SK-N-SH treated with all-trans-retinoic acid at 6 μM for 48 hours (cell line): ENCODE results near the gene ASB2.

Experiments used
- ATAC-seq: fragments of 200-7000 bp; cut with Tn5 transposase; 3 replicates; pipeline ENCODE4 v1.9.1; 2020; ENCODE audit warnings: mild to moderate bottlenecking, moderate library complexity
- ARNTL ChIP-seq: fragments of 450-650 bp; formaldehyde crosslinking; IDR thresholded peaks from 2 replicates; pipeline ENCODE4 v1.5.0; 2020; ENCODE audit warnings: low read depth, mild to moderate bottlenecking, moderate library complexity, borderline replicate concordance
- BACH2 ChIP-seq: fragments of 250-450 bp; sonication (Bioruptor Pico); IDR thresholded peaks from 2 replicates; pipeline ENCODE4 v1.9.0; 2021; ENCODE audit warnings: mild to moderate bottlenecking, borderline replicate concordance
- CSDC2 ChIP-seq: fragments of 250-450 bp; sonication (Bioruptor Pico); IDR thresholded peaks from 2 replicates; pipeline ENCODE4 v1.5.0; 2020; ENCODE audit warnings: mild to moderate bottlenecking, moderate library complexity
- ESRRG ChIP-seq: fragments of 250-450 bp; sonication (Bioruptor Pico); IDR thresholded peaks from 2 replicates; pipeline ENCODE4 v1.6.1; 2021; ENCODE audit warnings: mild to moderate bottlenecking
- GLIS3 ChIP-seq: fragments of 250-450 bp; sonication (Bioruptor Pico); IDR thresholded peaks from 2 replicates; pipeline ENCODE4 v1.5.0; 2020; ENCODE audit warnings: mild to moderate bottlenecking, moderate library complexity
- ISL1 ChIP-seq: fragments of 250-450 bp; sonication (Bioruptor Pico); IDR thresholded peaks from 2 replicates; pipeline ENCODE4 v2.1.2; 2022; ENCODE audit warnings: mild to moderate bottlenecking, moderate library complexity
- OSR1 ChIP-seq: fragments of 250-450 bp; sonication (Bioruptor Pico); IDR thresholded peaks from 2 replicates; pipeline ENCODE4 v1.8.0; 2022; ENCODE audit warnings: moderate library complexity, mild to moderate bottlenecking, inconsistent platforms
- PPARA ChIP-seq: fragments of 250-450 bp; sonication (Bioruptor Pico); IDR thresholded peaks from 2 replicates; pipeline ENCODE4 v1.5.0; 2020; ENCODE audit warnings: mild to moderate bottlenecking, borderline replicate concordance
- RARB ChIP-seq: fragments of 250-450 bp; sonication (Bioruptor Pico); IDR thresholded peaks from 2 replicates; pipeline ENCODE4 v1.8.0; 2021; ENCODE audit warnings: mild to moderate bottlenecking, moderate library complexity
- SNAI2 ChIP-seq: fragments of 250-450 bp; sonication (Bioruptor Pico); IDR thresholded peaks from 2 replicates; pipeline ENCODE4 v1.5.0; 2020; ENCODE audit warnings: mild to moderate bottlenecking, moderate library complexity
- ZFP3 ChIP-seq: fragments of 250-450 bp; sonication (Bioruptor Pico); IDR thresholded peaks from 2 replicates; pipeline ENCODE4 v1.5.0; 2020; ENCODE audit warnings: mild to moderate bottlenecking, moderate library complexity
- ZFP30 ChIP-seq: fragments of 450-650 bp; formaldehyde crosslinking; IDR thresholded peaks from 2 replicates; pipeline ENCODE4 v1.5.0; 2022; ENCODE audit warnings: mild to moderate bottlenecking, moderate library complexity
- ZNF565 ChIP-seq: fragments of 450-650 bp; formaldehyde crosslinking; conservative IDR thresholded peaks from 2 replicates; pipeline ENCODE4 v1.5.0; 2020; ENCODE audit warnings: low read depth, mild to moderate bottlenecking, moderate library complexity
- ZNF70 ChIP-seq: fragments of 450-650 bp; formaldehyde crosslinking; IDR thresholded peaks from 2 replicates; pipeline ENCODE4 v1.5.0; 2020; ENCODE audit warnings: mild to moderate bottlenecking, moderate library complexity
- ZNF8 ChIP-seq: fragments of 450-650 bp; formaldehyde crosslinking; IDR thresholded peaks from 2 replicates; pipeline ENCODE4 v1.5.0; 2020; ENCODE audit warnings: mild to moderate bottlenecking, moderate library complexity
- TF ChIP-seq, protein P1 (sequence below): fragments of 250-450 bp; sonication (Bioruptor Pico); IDR thresholded peaks from 2 replicates; pipeline ENCODE4 v1.5.0; 2020; ENCODE audit warnings: mild to moderate bottlenecking, moderate library complexity
- TF ChIP-seq, protein P2 (sequence below): fragments of 250-450 bp; sonication (Bioruptor Pico); IDR thresholded peaks from 2 replicates; pipeline ENCODE4 v1.5.1; 2021; ENCODE audit warnings: mild to moderate bottlenecking, moderate library complexity
- TF ChIP-seq, protein P3 (sequence below): fragments of 250-450 bp; sonication (Bioruptor Pico); IDR thresholded peaks from 2 replicates; pipeline ENCODE4 v1.8.0; 2020; ENCODE audit warnings: mild to moderate bottlenecking, moderate library complexity, borderline replicate concordance

Gene ASB2

DNA sequence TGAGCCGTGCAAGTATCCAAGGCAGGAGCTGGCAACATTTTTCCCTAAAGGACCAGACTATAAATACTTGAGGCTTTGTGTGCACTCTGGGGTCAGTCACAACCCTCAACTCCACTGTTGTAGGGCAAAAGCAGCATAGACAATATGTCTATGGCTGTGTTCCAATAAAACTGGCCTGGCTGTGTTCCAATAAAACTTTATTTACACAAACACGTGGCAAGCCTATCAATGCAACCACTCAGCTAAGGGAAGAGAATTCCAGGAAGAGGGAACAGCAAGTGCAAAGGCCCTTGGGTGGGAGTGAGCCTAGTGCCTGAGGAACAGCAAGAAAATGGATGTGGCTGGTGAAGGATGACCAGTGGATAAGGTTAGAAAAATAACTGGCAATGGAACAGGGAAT, 60.6 kb downstream of the ASB2 start:
- ATAC-seq, result no peak

DNA sequence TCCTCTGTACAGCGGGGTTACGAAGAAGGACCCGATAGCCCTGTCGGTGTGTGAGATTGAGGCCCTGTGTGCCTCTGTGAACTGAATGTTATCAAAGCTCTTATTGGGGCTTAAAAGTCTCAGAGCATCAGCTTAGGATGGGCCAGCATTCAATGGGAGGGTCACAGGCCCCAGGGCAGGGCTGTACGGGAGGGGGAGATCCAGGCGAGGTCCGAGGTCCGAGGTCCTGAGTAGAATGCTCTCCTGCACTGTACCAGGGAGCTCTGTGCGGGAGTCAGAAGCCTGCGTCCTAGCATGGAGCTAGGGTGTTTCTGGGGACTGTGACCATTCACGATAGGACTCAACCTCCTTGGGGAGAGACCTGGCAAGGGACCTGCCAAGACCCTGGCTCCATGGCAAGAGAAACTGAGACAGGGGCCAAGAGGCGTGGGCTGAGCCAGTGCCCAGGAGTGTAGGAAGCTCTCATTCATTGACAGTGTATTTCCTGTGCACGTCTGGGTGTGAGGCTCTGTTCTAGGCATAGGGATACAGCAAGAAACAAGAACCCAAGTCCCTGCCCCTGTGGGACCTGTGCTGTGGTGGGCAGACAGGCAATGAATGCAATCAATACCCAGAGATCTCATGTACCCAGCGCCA, 61.2 kb downstream of the ASB2 start:
- TF ChIP-seq ZNF70, result no peak
- TF ChIP-seq, protein P1, sequence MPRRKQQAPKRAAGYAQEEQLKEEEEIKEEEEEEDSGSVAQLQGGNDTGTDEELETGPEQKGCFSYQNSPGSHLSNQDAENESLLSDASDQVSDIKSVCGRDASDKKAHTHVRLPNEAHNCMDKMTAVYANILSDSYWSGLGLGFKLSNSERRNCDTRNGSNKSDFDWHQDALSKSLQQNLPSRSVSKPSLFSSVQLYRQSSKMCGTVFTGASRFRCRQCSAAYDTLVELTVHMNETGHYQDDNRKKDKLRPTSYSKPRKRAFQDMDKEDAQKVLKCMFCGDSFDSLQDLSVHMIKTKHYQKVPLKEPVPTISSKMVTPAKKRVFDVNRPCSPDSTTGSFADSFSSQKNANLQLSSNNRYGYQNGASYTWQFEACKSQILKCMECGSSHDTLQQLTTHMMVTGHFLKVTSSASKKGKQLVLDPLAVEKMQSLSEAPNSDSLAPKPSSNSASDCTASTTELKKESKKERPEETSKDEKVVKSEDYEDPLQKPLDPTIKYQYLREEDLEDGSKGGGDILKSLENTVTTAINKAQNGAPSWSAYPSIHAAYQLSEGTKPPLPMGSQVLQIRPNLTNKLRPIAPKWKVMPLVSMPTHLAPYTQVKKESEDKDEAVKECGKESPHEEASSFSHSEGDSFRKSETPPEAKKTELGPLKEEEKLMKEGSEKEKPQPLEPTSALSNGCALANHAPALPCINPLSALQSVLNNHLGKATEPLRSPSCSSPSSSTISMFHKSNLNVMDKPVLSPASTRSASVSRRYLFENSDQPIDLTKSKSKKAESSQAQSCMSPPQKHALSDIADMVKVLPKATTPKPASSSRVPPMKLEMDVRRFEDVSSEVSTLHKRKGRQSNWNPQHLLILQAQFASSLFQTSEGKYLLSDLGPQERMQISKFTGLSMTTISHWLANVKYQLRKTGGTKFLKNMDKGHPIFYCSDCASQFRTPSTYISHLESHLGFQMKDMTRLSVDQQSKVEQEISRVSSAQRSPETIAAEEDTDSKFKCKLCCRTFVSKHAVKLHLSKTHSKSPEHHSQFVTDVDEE (CRISPR knock-in tag), result no peak
- no peak for ATAC-seq

More for the DNA sequence above, 60.6 kb downstream of the ASB2 start:
- TF ChIP-seq ISL1 (CRISPR knock-in tag) (no peak), CSDC2 (CRISPR knock-in tag) (no peak), ZFP3 (no peak), ZNF565 (no peak), OSR1 (CRISPR knock-in tag) (no peak), ZNF8 (CRISPR knock-in tag) (no peak), PPARA (CRISPR knock-in tag) (no peak), GLIS3 (CRISPR knock-in tag) (no peak), BACH2 (CRISPR knock-in tag) (no peak), ESRRG (CRISPR knock-in tag) (no peak), ZFP30 (CRISPR knock-in tag) (no peak)
- TF ChIP-seq, protein P1 (CRISPR knock-in tag), result no peak
- TF ChIP-seq, protein P2, sequence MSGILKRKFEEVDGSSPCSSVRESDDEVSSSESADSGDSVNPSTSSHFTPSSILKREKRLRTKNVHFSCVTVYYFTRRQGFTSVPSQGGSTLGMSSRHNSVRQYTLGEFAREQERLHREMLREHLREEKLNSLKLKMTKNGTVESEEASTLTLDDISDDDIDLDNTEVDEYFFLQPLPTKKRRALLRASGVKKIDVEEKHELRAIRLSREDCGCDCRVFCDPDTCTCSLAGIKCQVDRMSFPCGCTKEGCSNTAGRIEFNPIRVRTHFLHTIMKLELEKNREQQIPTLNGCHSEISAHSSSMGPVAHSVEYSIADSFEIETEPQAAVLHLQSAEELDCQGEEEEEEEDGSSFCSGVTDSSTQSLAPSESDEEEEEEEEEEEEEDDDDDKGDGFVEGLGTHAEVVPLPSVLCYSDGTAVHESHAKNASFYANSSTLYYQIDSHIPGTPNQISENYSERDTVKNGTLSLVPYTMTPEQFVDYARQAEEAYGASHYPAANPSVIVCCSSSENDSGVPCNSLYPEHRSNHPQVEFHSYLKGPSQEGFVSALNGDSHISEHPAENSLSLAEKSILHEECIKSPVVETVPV (CRISPR knock-in tag), result no peak

DNA sequence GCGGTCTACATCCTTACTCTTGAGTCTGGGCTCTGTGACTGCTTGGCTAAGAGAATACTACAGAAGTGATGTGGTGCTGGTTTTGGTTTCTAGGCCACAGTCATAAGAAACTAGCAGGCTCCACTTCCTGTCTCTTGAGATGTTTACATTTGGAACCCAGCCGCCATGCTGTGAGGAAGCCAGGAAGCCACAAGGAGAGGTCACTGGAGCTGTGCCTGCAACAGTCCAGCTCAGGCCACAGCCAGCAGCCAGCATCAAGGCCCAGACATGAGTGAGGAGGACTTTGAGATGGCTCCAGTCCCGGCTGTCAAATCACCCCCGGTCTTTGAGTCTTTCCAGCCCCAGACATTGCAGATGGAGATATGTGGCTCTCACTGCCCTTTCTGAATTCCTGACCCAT, 62.1 kb downstream of the ASB2 start:
- TF ChIP-seq PPARA (CRISPR knock-in tag), result no peak
- TF ChIP-seq ZFP3, result no peak
- 0 out of 2 replicates have a peak, but pooled peaks have one; percentile 43 for TF ChIP-seq ZNF565
- TF ChIP-seq RARB (CRISPR knock-in tag), result no peak
- TF ChIP-seq ZFP30 (CRISPR knock-in tag), result no peak
- TF ChIP-seq, protein P2 (CRISPR knock-in tag), result no peak
- no peak for TF ChIP-seq OSR1 (CRISPR knock-in tag)
- ATAC-seq, result no peak

DNA sequence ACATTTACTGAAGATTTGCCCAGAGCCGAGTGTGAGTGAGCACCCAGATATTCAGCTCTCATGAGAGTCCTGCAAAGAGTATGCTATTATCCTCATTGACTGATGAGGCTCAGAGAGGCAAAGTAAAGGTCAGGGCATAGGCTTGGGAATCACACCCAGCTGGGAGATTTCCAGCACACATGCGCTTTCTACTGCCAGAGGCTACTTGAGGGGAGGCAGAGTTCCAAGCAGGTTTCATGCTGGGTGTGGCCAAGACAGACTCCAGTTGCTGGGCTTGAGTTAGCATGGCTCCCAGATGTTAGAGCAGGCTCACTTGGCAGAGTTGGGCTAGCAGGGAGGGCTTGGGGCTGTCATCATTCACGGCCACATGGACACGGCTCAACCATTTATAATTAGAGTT, 63.6 kb downstream of the ASB2 start:
- ATAC-seq, result no peak
- TF ChIP-seq ARNTL, result no peak
- TF ChIP-seq ISL1 (CRISPR knock-in tag), result no peak
- TF ChIP-seq SNAI2 (CRISPR knock-in tag), result no peak
- no peak for TF ChIP-seq ZFP3
- no peak for TF ChIP-seq GLIS3 (CRISPR knock-in tag)
- TF ChIP-seq, protein P1 (CRISPR knock-in tag), result no peak
- TF ChIP-seq, protein P3, sequence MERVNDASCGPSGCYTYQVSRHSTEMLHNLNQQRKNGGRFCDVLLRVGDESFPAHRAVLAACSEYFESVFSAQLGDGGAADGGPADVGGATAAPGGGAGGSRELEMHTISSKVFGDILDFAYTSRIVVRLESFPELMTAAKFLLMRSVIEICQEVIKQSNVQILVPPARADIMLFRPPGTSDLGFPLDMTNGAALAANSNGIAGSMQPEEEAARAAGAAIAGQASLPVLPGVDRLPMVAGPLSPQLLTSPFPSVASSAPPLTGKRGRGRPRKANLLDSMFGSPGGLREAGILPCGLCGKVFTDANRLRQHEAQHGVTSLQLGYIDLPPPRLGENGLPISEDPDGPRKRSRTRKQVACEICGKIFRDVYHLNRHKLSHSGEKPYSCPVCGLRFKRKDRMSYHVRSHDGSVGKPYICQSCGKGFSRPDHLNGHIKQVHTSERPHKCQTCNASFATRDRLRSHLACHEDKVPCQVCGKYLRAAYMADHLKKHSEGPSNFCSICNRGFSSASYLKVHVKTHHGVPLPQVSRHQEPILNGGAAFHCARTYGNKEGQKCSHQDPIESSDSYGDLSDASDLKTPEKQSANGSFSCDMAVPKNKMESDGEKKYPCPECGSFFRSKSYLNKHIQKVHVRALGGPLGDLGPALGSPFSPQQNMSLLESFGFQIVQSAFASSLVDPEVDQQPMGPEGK (CRISPR knock-in tag), result no peak
- TF ChIP-seq ZNF70, result no peak
- TF ChIP-seq, protein P2 (CRISPR knock-in tag), result no peak
- TF ChIP-seq ESRRG (CRISPR knock-in tag), result no peak
- no peak for TF ChIP-seq ZNF8 (CRISPR knock-in tag)
